ENCODE measurements around the gene TTLL11.

- TF ChIP-seq, protein P1, sequence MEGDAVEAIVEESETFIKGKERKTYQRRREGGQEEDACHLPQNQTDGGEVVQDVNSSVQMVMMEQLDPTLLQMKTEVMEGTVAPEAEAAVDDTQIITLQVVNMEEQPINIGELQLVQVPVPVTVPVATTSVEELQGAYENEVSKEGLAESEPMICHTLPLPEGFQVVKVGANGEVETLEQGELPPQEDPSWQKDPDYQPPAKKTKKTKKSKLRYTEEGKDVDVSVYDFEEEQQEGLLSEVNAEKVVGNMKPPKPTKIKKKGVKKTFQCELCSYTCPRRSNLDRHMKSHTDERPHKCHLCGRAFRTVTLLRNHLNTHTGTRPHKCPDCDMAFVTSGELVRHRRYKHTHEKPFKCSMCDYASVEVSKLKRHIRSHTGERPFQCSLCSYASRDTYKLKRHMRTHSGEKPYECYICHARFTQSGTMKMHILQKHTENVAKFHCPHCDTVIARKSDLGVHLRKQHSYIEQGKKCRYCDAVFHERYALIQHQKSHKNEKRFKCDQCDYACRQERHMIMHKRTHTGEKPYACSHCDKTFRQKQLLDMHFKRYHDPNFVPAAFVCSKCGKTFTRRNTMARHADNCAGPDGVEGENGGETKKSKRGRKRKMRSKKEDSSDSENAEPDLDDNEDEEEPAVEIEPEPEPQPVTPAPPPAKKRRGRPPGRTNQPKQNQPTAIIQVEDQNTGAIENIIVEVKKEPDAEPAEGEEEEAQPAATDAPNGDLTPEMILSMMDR (IDR thresholded peaks at IDR 0.05) = no peak
- no peak for TF ChIP-seq POLR2A (IDR thresholded peaks at IDR 0.05)
- no peak for TF ChIP-seq EP300 (IDR thresholded peaks at IDR 0.05)
Measured at GRCh38 chr9:122121931-122122330, 28.8 kb upstream of the TTLL11 start.

All from upper lobe of left lung (tissue), 4 donors.